HG03432 (cell line): ENCODE measurements around the gene ASTN1.
A peak's percentile ranks its signal among the peaks of the same experiment; 100 is the strongest.

Experiments used
- ATAC-seq: cut with Tn5 transposase; IDR thresholded peaks from one replicate; pipeline ENCODE4 v1.9.1; 2021; ENCODE audit warnings: mild to moderate bottlenecking, moderate library complexity; ENCODE audit not compliant: unreplicated experiment

The ASTN1 gene

DNA sequence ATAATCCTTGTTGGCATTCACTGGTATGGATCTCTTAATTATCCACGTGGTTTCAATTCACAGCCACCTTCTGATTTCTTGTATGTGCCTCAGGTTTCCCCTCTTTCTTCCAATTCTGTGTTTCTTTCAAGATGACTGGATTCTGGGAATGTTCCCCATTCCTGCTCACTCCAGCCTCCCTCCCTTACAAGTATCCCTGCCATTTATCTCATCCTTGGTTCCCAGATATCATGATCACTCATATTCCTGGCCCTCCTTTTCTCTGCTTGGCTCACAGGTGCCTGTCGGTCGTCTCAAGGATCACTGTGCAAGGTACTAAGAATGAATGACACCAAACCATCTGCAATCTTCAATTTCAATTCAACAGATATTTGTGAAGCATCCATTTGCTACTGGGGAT is 279.2 kb downstream of the ASTN1 start:
- ATAC-seq: no peak

DNA sequence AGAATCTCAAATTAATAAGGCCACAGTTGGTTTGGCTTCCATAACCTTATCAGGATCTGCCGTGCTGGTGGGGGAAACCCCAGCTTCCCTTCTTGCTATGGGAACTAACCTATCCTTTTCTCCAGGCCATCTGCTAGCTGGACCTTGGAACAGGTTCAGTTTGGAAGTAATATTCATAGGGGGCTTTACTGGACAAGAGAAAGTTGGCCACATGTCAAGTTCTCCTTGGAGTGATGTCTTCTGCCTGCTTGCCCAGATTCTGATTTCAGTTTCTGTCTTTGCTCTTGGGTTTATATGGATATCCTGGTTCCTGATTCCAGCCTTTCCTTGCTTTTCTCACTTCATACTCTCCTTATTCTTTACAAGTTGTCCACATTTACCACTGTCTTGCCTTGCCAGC is 279.6 kb downstream of the ASTN1 start:
- ATAC-seq: no peak

DNA sequence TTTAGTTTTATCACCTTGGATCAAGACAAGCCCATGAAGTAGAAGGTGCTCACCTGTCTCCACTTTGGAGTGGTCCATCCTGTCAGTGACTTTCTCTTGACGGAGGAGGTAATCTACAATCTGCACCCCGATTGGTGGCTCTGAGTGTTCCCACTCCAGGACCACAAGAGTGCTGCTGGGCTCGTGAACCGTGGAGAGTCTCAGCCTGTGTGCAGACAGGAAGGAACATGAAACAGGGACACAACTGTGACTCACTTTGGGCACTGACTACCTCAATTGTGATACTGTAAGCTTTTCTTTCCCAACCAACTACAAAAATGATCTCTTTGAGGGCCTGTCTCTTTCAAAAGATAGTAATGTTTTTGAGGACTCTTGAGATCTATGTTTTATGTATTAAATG is 280.2 kb downstream of the ASTN1 start:
- no peak for ATAC-seq

DNA sequence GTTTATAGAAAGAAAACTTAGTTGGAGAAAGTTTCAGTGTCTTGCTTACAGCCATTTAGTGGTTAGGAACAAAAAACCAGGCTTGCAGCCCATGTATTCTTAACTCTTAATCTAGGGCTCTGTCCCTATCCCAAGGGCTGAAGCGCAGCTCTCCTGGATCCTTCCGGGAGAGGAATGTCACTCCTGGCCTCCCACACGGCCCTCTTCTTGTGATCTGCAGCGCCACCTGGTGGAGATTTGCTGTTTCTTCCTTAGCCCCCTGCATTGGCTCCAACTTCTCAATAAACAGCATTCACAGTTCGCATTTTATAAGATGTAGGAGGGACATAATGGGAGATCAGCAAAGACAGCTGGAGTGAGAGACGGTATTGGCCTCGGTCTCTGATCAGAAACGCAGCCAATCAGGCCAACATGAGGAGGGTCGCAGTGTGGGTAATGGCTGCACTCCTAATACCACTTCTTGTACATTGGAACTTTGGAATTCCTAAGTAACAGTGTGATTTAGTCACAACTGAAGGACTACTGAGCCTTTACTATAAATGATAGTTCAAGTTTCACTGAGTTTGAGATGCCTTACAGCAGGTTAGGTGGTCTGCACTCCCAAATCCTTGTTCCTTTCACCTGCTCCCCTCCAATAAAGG is 283.4 kb downstream of the ASTN1 start:
- ATAC-seq: peak; percentile 69

DNA sequence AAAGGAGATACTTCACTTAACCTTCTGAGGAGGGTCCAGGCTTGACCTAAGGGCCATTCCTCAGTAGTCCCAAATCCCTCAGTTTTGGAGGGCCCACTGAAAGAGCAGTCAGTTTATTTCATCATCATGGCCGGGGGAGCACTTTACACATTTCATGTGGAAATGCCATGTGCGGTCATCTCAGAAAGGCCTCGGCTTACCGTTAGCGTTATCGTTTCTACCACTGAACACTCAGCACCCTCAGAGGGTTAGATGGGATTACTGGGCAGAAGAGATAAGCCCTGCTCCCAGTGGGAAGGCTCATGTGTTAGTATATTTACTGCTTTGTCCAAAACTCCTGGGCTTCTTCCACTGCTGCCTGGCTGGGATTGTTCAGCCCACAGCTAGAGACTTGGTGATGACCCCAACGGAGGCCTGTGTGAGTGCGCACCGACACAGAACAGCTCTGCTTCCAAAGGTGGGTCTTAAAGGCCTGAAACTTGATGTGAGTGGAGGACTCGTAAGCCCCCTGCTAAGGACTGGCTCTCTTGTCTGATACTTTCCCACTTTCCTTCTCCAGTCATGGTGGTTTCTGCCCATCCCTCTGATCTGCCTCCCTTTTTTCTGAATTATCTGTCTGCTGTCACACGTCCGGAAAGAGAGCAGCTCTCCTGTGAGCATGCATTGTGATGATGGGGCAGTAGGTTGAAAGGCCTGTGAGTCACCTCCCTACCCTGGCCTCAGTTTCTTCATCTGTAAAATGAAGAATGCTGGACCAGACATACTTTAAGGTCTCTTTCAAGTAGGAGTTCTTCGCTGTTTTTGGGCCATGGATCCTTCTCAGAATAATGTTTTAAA is 284.5 kb downstream of the ASTN1 start:
- ATAC-seq: no peak

DNA sequence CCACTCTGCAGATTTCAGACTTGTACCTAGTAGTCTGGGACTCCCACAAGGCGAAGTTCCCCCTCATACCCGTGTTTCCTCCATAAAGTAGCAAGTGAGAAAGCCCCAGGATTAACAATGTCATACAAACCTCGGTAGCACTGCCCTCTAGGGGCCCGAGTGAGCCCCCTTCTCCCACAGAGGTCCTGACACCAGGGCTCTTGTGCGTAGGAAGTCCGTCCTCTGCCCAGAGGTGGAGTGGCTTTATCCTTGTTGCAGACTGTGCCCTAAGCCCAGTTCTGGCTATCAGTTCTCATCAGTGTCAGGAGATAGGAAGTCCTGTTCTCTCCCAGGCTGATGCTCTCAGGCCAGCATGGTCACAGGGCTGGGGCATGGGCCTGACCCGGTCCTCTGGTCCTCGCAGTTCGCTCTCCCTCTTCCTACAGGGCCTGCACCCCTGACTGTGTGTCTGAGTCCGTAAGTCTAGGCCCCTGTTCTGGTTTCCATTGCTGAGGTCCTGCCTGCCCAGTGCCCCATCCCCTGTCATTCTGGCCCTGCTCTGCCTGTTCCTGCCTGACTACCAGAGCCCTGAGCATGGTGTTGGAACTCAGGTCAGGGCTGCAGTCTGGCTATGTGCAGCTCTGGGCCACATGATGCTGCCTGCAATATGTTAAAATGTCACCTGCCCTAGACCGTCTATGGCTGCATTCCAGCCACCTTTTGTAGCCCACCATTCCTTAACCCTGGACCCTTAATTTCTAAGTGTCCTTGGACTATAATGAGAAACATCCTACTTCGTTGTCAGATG is 285.6 kb downstream of the ASTN1 start:
- no peak for ATAC-seq

DNA sequence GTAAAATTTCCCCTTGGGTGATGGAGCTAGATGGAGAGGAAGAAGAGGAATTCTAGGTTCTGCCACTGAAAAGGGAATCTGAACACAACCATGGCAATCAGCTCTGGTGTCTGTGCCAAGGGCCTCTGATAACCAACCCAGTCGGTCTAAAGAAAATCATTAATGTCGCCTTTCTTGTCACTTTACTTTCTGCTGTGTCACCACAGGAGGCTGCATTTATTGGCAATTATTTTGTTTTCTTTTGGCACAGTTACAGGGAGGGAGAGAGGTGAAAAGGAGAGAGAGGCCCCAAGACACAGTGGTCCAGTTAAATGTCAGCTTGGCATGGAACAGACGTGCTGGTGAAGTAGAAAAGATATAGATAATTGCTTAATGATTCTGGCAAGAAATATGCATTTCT is 287.0 kb downstream of the ASTN1 start:
- ATAC-seq: no peak

DNA sequence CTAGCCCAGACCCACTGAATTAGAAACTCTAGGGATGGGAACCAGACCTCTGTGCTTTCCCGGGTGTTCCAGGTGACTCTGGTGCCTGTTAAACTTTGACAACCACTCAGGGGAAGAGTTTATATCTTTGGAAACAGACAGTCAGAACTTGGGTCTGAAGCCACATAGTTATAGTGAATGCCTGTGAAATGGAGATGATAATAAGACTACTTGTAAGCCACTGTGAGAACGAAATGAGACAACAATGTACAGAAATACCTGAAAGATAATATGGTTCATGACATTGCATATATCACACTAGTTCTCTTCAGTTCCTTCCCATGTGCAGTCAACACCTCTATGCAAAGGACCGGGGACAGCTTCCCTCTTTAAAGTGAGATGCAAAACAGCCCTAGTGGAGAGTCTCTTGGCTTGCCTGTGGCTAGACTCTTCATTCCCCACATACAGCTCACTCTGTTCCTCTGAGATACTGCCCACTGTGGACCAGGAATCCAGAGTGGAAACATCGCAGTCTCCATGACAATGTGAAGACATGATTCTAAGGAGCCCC is 287.5 kb downstream of the ASTN1 start:
- no peak for ATAC-seq

DNA sequence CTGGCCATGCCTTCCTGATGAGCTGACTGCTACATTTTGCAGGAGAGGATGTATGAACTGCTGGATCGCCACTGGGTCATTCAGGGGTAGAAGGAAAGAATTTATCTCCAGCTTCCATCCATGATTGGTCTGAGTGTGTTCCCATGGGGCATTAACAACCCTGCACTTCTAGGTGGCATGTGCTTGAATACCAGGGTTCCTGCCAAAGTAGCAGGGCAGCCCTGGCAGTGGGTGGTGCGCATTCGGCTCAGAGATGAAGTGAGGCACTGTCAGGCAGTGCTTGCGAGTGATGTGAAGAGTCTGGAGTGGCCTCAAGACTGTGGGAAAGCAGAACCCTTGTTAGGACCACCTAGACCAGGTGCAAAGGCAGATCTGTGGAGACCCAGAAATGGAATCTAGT is 294.9 kb downstream of the ASTN1 start:
- ATAC-seq: no peak

DNA sequence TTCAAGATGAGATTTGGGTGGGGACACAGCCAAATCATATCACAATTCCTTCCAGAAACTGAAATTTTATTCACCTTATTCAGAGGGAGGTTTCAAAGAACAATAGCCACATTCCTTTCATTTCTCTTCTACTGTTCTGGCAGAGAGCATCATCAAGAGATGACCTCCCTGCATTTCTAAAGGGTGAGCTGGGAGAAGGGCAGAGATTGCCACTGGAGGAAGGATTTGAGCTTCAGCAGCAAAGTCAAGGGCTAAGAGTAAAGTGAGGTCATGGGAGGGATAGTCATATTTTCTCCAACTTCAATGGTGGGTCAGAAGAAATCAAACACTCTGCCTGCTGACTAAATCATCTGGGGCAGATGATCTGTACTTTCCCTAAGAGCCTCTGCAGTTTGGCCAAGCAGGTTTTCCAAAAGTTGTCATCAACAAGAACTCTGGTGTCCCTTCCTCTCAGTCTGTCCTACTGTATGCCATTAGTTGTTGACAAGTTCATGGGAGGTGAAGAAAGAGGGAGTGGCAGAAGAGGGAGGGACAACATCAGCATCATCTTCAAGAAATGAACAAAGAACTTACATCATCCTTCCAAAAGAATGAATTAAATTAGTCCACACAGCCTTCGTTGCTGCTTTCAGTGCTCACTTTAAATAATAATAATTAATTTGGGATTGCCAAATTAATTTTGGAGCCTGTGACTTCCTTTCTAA is 298.3 kb downstream of the ASTN1 start:
- ATAC-seq: no peak

DNA sequence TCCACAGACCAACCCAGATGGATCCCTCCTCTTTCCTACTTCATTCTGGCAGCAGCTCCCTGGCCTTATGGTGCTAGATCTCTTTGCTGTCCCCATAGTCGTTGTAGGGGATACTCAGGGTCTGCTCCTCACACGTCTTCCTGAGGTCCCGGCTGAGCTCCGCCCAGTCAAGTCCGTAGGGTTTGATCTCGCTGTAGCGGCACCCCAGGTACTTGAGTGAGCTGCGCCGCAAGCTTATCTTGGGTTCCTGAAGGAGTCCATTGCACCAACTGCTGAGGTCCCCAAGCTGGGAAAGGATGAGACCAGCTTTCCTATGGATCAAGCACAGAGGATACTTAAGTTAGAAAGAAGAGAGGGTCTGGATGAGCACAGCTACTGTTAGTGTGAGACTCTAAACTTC is 300.3 kb downstream of the ASTN1 start:
- no peak for ATAC-seq

DNA sequence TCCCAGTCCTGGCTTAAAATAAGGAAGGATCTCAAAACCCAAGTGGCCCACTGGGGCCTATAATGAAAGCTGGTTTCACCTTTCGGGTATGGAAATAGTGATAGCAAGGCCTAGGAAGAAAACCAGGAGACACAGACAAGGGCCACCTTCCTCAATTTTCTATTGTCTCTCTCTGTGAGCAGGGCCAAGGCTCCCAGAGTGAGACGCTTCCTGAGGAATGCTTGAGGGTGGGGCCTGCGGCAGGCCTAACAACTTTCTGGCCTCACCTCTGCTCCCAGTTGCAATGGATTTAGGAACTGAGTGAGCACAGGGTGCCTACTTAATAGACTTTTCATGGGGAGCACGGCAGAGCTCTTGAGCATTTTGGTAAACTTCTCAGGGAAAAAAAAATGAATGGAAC is 300.9 kb downstream of the ASTN1 start:
- ATAC-seq: no peak

DNA sequence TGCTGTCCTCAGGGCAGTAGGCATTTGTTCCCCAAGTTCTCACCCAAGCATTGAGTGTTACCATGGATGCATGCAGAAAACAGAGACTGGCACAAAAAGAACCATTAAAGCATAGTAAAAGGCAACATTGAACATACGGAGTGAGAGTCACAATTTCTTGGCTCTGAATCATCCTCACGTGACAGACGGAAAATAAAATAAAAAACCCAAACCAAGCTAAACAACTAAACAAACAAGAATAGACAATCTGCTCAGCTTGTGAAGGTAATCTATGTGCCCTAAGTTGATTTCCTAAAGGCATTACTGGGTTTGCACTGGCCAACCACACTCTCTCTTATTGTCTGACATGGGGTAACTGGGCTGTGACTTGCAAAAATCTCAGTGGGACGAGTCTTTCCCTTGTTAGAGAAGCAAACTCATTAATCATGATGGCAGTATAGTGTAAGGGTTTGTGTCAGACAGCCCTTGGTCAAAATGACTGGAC is 306.0 kb downstream of the ASTN1 start:
- ATAC-seq: no peak

DNA sequence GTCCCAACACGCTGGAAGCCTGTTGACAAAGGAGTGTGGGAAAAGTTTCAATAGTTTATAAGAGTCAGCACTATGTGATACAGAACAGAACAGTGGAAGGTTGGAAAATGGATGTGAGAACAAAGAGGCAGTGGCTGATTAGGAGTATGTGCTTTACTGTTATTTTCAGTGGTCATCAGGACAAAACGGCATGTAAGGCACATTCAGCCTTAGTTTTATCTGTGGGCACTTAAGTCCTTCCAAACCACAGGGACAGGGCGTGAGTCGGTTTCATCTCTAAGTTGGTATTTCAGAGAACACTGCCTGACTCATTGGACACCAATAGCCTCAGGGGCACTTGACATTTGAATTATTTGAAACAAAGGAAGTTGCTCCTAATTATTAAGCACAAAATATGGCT is 306.9 kb downstream of the ASTN1 start:
- ATAC-seq: no peak

DNA sequence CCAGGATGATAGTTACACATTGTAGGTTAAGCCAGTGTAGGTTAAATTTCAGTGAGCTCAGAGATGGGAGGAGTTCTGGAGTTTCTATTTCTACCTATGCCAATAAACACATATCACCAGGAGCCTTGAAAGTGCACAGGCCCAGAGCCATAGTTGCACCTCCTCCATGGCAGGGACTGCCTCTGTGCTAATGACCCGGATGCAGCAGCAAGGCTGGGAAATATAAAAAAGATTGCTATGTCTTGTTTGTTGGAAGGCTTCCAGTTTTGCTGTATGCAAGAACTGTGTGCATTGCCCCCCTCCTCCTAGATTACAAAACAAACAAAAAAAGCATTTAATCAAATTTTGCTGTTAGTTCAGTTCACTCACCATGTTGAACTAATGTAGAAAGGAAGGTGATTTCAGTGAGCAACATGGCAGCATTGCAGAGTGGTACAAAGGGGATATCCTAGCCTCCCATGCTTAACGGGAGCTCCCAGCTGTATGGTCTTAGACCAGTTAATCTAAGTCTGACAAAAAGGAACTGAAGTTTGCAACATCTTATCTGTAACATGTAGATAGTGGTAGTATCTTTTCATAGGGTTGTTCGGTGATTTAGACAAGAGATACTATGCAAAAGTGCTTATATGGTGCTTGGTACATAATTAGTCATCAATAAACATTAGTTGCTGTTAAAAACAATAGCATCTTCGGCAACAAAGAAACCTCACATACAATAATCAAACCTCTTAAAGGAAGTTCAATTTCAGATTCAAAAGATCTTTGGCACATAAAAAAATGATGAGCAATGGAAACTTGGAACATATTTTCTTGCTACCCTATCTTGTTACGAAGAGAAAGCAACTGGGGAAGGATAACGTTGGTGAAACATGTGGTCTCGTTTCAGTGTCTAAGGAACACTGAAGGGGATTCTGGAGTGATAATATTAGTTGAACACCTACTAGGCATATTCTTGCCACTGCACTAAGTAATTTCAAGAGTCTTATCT is 309.5 kb downstream of the ASTN1 start:
- ATAC-seq: no peak

DNA sequence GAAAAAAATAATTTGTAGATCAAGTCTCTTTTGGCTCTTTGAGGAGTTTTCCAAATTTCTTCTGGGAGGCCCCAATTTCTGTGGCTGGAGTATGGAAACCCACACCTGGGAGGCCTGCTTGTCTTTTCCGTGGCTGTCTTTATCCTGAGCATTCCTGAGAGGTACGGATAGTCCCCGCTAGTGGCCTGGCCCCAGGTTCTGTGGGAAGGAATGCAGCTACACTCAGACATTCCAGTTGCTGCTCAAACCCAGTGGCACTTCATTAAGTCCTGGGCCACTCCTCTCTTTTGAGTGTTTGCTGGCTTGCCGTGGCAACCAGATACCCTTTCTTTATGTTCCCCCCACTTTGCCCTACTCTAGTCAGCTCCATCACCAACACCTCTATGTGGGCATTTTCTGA is 310.4 kb downstream of the ASTN1 start:
- ATAC-seq: no peak

DNA sequence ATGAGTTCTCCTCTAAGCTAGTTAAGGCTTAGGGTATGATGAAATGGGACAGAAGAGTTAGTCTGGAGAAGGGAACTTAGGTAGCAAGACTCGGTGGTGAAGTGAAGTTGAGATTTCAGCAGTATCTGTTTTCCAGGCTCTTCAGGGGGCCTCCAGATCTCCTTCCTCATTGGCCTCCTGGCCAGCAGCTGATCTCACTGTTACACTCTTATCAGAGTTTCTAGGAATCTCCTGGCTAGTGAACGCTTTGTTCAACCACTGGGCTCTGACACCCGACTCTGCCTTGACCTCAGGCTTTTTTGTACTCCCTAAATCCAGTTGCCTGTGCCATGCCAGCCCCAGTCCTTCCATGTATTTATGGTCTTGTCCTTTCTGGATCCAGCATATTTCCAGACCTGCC is 311.0 kb downstream of the ASTN1 start:
- no peak for ATAC-seq

DNA sequence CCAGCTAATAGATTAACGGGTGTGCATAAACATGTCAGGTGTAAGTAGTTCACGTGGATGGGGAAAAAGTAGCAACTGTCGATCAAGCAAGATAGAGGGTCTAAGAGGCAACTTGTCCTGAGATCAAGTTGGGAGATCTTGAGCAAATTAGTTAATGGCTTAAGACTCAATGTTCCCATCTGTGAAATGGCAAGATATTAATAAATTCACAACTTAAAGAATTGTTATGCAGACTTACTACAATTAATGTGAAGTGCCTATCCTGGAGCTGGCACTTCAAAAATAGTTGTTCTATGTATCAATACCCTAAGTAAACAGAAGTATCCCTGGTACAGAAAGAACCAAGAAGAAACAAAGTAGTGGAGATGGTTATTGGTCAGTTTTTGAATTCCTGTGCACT is 312.4 kb downstream of the ASTN1 start:
- ATAC-seq: no peak

DNA sequence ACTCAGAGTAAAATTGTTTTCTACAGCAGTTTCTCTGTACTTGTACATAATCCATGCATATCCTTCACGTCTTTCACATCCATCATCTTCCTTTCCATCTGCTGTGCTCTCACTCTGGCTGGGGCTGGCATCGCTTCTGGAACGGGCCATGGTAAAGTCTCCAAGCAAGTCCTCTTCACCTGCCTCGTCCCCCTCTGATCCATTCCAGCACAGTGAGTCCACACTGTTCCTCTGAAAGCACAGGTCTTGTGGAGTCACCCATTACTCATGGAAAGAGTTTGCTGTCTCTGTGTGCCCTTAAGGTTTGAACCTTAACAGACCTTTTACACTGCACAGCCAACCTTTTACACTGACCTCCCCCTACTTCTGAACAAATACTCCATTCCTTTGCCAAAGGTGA is 313.6 kb downstream of the ASTN1 start:
- no peak for ATAC-seq

DNA sequence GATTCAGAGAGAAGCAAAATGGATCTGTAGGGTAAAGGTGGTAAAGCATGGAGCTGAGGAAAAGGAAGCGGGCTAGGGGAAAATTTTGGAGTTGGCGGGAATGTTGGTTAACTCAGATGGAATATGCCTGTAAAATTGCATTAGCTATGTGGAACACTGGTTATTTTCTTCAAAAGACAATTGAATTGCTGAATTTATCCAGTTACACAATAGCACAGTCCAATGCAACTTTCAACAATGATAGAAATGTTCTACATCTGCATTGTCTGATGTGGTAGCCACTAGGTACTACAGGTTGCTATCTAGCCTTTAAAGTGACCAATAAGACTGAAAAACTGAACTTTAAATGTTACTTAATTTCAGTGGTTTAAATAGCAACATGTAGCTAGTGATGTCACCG is 315.2 kb downstream of the ASTN1 start:
- ATAC-seq: no peak
